CD1c-positive myeloid dendritic cell (primary cell): ENCODE data around the gene RPS15A.
"Not testable (repeated sequence)": the region's sequence is repeated elsewhere in the genome, so short reads cannot be mapped to it uniquely, and the experiment has no call there.

ENCODE experiments used
- DNase-seq: peaks from one replicate; pipeline ENCODE4 v3.0.0-alpha.2; 2016; ENCODE audit errors: extremely low spot score

RPS15A gene

DNA sequence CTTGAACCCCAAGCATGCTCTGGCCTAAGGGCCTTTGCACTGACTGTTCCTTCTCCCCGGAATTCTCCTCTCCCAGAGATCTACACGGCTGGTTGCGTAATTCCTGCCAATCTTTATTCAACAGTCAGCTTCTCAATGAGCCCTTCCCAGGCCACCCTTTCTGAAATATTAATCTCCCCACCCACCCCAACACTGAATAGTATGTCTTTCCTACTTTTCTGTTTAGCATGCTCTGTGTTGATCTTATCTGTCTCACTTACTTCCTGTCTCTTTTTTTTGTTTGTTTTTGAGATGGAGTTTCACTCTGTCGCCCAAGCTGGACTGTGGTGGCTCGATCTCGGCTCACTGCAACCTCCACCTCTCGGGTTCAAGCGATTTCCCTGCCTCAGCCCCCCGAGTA, 33.5 kb downstream of the RPS15A start:
- not testable (repeated sequence) for DNase-seq

DNA sequence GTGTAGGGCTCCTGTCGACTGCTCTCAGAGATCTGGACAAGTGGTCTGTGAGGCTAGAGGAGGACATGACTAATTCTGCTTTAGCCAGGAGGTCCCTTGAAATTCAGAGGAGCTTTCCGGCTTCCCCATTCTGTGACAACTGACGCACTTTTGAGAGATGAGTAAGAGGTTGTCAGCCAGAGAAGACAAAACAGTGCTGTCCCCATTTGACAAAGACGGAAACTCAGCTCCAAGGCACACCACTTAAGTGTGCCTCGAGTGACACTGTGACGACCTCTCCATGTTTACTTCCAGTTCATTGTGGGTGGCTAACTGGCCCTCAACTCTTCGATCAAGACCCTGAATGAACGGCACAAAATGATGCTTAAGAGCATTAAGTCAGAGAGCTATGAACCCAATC, 47.3 kb downstream of the RPS15A start:
- DNase-seq = not testable (repeated sequence)

DNA sequence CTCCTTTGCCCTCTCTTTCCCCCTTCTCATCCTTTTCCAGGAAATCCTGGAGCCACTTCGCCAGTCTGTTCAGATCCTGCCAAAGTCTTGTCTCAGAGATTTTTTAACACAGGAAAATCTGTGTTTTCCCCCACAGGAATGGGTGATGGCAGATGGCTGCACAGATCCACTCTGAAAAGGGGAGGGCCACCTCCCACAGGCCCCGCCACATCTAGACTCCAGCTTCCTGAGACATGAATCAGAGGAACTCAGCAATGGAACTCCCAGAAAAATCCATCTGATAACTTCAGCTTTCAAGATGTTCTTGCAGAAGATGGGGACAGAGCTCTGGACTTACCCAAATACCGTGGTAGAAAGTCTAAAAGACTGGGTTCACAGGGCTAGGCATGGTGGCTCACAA, 50.1 kb downstream of the RPS15A start:
- DNase-seq = not testable (repeated sequence)

DNA sequence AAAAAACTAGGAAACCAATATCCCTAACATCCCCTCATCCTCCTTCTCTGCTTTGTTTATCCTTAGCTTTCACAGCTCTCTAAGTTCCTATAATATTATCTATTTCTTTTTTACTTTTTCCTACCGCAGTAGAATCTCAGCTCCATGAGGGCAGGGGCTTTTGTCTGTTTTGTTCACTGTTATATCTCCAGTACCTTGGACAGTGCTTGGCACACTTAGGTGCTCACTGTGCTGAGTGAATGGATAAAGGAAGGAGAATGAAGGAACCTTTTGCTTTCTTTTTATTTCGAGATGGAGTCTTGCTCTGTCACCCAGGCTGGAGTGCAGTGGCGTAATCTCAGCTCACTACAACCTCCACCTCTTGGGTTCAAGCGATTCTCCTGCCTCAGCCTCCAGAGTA, 51.4 kb downstream of the RPS15A start:
- DNase-seq = not testable (repeated sequence)

DNA sequence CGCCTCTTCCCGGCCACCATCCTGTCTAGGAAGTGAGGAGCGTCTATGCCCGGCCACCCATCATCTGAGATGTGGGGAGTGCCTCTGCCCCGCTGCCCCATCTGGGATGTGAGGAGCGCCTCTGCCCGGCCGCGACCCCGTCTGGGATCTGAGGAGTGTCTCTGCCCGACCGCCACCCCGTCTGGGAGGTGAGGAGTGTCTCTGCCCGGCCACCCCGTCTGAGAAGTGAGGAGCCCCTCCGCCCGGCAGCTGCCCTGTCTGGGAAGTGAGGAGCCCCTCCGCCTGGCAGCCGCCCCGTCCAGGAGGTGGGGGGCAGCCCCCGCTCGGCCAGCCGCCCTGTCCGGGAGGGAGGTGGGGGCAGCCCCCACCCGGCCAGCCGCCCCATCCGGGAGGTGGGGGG, 55.9 kb downstream of the RPS15A start:
- DNase-seq = not testable (repeated sequence)
